Measurements from ENCODE around the gene JRKL. TPM values are rescaled to one million over a fixed set of nuclear protein-coding genes. Genes with fewer than 3 reads are reported as not detected.

Gene JRKL
- total RNA-seq, result 10 to 100 TPM; 11.2 to 11.3 TPM

- POLR2A ChIA-PET, result interaction anchor here (0.6 to 1.5 kb wide), 11 partner anchors 31 to 1323 kb away, joined by 3 to 7 read pairs (median 4); partner anchors contain the start of genes CEP57, FAM76B and SESN3
- CTCF ChIA-PET, result interaction anchor here (1.2 to 2.2 kb wide), 3 partner anchors 10 to 601 kb away, joined by 3 to 9 read pairs (median 4); partner anchors contain the start of genes FAM76B and MAML2
Observed at GRCh38 chr11:96389720-96390487, at the start of gene JRKL, which contains the start of gene CCDC82. TSS of gene JRKL (plus strand) at chr11:96390013. CDS start at chr11:96390650, 637 bp downstream. TSS of gene CCDC82 (minus strand) at chr11:96389912. CDS start at chr11:96384747, 5,165 bp downstream.

GRCh38 chr11:96340555-96340885, 49.3 kb upstream of the JRKL start:
- ChIA-PET POLR2A (interaction anchor here (1.2 to 1.8 kb wide), 2 partner anchors 49 to 550 kb away, joined by 4 to 6 read pairs; partner anchors contain the start of genes CCDC82, CEP57 and JRKL), CTCF (interaction anchor here (1.1 to 2.1 kb wide), 4 partner anchors 154 to 298 kb away, joined by 3 to 7 read pairs (median 4); no protein-coding TSS in a partner anchor)

GRCh38 chr11:96341211-96342013, 48.4 kb upstream of the JRKL start:
- ChIA-PET CTCF (interaction anchor here (0.7 to 2.9 kb wide), 16 partner anchors 10 to 322 kb away, joined by 3 to 11 read pairs (median 4); no protein-coding TSS in a partner anchor), POLR2A (interaction anchor here (1.6 to 1.8 kb wide), 2 partner anchors 48 to 279 kb away, joined by 5 to 6 read pairs; partner anchors contain the start of genes CCDC82 and JRKL)

GRCh38 chr11:96342014-96342960, 47.5 kb upstream of the JRKL start:
- ChIA-PET POLR2A (interaction anchor here (0.7 to 1.8 kb wide), 10 partner anchors 10 to 279 kb away, joined by 3 to 5 read pairs (median 3); no protein-coding TSS in a partner anchor), CTCF (interaction anchor here (0.7 to 2.9 kb wide), 39 partner anchors 10 to 322 kb away, joined by 3 to 11 read pairs (median 4); no protein-coding TSS in a partner anchor)

GRCh38 chr11:96342961-96343711, 46.7 kb upstream of the JRKL start, which contains the start of gene MAML2:
TSS of gene MAML2 (minus strand) at chr11:96343195. CDS start at chr11:96341895, 1,300 bp downstream.
- ChIA-PET CTCF (interaction anchor here (0.7 to 2.9 kb wide), 33 partner anchors 11 to 291 kb away, joined by 3 to 11 read pairs (median 3); partner anchors contain the start of genes CCDC82 and JRKL), POLR2A (interaction anchor here (0.5 to 1.8 kb wide), 11 partner anchors 11 to 554 kb away, joined by 3 to 6 read pairs (median 4); partner anchors contain the start of gene FAM76B)

GRCh38 chr11:96356848-96357247, 33.0 kb upstream of the JRKL start:
- CTCF ChIA-PET, result interaction anchor here (0.9 to 1.1 kb wide), 2 partner anchors 14 to 18 kb away, joined by 3 read pairs; partner anchors contain the start of gene MAML2
- POLR2A ChIA-PET, result interaction anchor here (1.3 kb wide), 1 partner anchor 14 kb away, joined by 4 read pairs; the partner anchor contains the start of gene MAML2

GRCh38 chr11:96357794-96358193, 32.0 kb upstream of the JRKL start:
- ChIA-PET POLR2A (interaction anchor here (1.0 to 1.3 kb wide), 2 partner anchors 15 to 26 kb away, joined by 3 to 4 read pairs; partner anchors contain the start of gene MAML2), CTCF (interaction anchor here (0.9 kb wide), 1 partner anchor 19 kb away, joined by 3 read pairs; no protein-coding TSS in a partner anchor)

GRCh38 chr11:96358321-96358720, 31.5 kb upstream of the JRKL start:
- POLR2A ChIA-PET, result interaction anchor here (1.0 to 1.3 kb wide), 2 partner anchors 15 to 26 kb away, joined by 3 to 4 read pairs; partner anchors contain the start of gene MAML2

GRCh38 chr11:96361778-96362177, 28.0 kb upstream of the JRKL start:
- CTCF ChIA-PET, result no interaction called here
- POLR2A ChIA-PET, result no interaction called here

More at GRCh38 chr11:96358321-96358720, 31.5 kb upstream of the JRKL start:
- CTCF ChIA-PET, result no interaction called here

GRCh38 chr11:96365493-96365892, 24.3 kb upstream of the JRKL start:
- ChIA-PET CTCF (no interaction called here), POLR2A (interaction anchor here (0.6 kb wide), 1 partner anchor 84 kb away, joined by 8 read pairs; no protein-coding TSS in a partner anchor)

GRCh38 chr11:96366024-96366423, 23.8 kb upstream of the JRKL start:
- ChIA-PET POLR2A (interaction anchor here (0.6 kb wide), 1 partner anchor 84 kb away, joined by 8 read pairs; no protein-coding TSS in a partner anchor), CTCF (no interaction called here)

- CTCF ChIA-PET, result no interaction called here
- POLR2A ChIA-PET, result no interaction called here
Observed at GRCh38 chr11:96367342-96367741, 22.5 kb upstream of the JRKL start.

- ChIA-PET POLR2A (no interaction called here), CTCF (no interaction called here)
Observed at GRCh38 chr11:96373826-96374225, 16.0 kb upstream of the JRKL start.

- POLR2A ChIA-PET, result no interaction called here
- CTCF ChIA-PET, result no interaction called here
Observed at GRCh38 chr11:96376796-96377195, 13.0 kb upstream of the JRKL start.

GRCh38 chr11:96384156-96384555, 5.7 kb upstream of the JRKL start:
- CTCF ChIA-PET, result no interaction called here
- POLR2A ChIA-PET, result no interaction called here

- CTCF ChIA-PET, result no interaction called here
- POLR2A ChIA-PET, result no interaction called here
Observed at GRCh38 chr11:96385187-96385586, 4.6 kb upstream of the JRKL start.
